ENCODE results near the gene OR2F1.

DNA sequence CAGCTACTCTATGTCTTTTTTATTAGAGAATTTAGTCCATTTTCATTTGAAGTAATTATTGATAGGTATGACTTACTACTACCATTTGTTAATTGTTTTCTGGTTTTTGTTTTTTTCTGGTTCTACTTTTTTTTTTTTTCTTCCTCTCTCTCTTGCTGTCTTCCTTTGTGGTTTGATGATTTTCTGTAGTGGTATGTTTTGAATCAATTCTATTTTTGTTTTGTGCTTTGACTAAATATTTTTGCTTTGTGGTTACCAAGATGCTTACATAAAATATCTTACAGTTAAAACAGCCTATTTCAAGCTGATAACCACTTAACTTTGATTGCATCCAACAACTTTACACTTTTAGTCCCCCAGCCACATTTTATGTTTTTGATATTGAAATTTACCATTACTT is 22.9 kb upstream of the OR2F1 start:
- TF ChIP-seq CTCF (conservative IDR thresholded peaks at IDR 0.05), result no peak
- TF ChIP-seq ZFX (IDR thresholded peaks at IDR 0.05), result no peak

Measured in C4-2B (cell line).